ENCODE results near the gene ERFL.

DNA sequence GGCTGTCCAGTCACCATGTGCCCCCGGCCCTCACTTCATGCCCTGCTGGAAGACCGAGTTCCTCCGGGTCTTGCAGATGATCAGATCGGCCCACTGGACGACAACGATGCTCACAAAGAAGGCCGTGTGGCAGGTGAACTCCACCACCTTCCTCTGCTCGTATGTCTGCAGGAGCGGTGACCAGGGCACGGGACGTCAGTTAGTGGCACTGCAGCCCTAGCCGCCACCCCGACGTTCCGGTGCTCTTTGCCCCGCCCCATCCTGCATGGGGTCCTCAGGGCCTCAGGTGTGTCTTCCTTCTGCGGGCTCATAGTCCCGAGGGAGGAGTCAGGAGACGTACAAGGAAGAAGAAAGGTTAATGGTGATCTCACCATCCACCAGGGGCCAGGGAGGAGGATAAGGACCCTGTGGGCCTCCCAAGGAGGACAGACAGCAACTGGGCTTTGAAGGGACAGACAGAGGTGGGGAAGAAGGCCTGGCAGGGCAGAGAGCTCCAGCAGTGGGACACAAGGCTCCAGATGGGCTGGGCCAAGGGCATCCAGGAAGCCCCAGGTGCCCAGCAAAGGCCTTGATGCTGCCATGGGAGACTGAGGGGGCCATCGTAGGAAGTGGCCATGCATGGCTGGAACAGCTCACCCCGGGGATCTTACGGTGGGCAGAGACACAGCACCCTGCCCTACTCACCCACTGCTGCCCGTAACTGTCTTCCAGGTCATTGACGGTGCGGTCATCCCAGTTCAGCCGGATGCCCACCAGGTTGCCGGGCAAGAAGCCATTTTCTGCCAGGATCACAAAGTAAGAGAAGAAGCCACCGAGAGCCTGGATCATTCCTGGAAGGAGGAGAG lies 40.7 kb upstream of the ERFL start:
- TF ChIP-seq, protein P1, sequence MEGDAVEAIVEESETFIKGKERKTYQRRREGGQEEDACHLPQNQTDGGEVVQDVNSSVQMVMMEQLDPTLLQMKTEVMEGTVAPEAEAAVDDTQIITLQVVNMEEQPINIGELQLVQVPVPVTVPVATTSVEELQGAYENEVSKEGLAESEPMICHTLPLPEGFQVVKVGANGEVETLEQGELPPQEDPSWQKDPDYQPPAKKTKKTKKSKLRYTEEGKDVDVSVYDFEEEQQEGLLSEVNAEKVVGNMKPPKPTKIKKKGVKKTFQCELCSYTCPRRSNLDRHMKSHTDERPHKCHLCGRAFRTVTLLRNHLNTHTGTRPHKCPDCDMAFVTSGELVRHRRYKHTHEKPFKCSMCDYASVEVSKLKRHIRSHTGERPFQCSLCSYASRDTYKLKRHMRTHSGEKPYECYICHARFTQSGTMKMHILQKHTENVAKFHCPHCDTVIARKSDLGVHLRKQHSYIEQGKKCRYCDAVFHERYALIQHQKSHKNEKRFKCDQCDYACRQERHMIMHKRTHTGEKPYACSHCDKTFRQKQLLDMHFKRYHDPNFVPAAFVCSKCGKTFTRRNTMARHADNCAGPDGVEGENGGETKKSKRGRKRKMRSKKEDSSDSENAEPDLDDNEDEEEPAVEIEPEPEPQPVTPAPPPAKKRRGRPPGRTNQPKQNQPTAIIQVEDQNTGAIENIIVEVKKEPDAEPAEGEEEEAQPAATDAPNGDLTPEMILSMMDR (IDR thresholded peaks at IDR 0.05; ENCODE audit: borderline replicate concordance, extremely low read depth, low read length, poor library complexity, severe bottlenecking) = no peak
- TF ChIP-seq EZH2 (IDR thresholded peaks at IDR 0.05; ENCODE audit: borderline replicate concordance, low read depth, low read length, severe bottlenecking) = no peak
